Activated gamma-delta T cell (primary cell): ENCODE data around the gene EDN2.

ENCODE experiments used
- DNase-seq: peaks from one replicate; lab custom pipeline; 2025; lab: John Stamatoyannopoulos, UW

The EDN2 gene

DNA sequence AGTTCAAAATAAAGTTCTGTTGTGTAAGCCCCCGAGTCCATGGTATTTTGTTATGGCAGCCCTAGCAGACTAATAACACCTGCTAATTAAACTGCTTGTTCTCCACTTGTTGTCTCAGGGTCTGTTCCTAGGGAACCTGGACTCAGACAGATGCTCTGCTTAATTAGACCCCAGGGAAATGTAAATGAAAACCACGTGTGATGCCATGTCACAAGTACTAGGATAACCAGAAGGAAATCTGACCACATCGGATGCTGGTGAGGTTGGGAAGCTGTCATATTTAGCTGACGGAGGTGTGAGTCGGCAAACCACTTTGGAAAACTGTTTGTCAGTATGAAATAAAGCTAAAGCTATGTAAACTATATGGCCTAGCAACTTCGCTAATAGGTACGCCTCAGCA lies 19.6 kb downstream of the EDN2 start:
- DNase-seq: no peak

DNA sequence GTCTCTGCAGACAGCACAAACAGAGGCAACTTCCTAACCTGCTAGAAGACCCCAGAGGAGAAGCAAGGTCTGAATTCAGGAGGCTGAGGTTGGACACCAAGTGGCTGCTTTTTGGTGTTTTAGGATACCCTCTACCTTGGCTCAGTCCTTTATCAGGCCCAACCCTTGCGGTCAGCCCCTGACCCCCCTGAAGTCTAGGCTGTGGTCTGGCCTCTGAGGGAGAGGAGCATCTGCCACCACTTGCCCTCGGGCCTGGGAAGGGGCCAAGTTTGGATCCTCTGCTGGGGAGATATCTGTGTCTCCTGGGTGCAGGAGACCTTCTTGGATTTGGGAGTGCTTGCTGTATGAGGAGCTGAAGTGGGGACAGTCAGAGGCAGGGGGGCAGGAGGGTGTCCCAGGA lies 21.0 kb downstream of the EDN2 start:
- no peak for DNase-seq

GRCh38 chr1:41462680-41463004 lies 21.8 kb downstream of the EDN2 start:
- no peak for DNase-seq

GRCh38 chr1:41461790-41462679 lies 22.4 kb downstream of the EDN2 start:
- no peak for DNase-seq

DNA sequence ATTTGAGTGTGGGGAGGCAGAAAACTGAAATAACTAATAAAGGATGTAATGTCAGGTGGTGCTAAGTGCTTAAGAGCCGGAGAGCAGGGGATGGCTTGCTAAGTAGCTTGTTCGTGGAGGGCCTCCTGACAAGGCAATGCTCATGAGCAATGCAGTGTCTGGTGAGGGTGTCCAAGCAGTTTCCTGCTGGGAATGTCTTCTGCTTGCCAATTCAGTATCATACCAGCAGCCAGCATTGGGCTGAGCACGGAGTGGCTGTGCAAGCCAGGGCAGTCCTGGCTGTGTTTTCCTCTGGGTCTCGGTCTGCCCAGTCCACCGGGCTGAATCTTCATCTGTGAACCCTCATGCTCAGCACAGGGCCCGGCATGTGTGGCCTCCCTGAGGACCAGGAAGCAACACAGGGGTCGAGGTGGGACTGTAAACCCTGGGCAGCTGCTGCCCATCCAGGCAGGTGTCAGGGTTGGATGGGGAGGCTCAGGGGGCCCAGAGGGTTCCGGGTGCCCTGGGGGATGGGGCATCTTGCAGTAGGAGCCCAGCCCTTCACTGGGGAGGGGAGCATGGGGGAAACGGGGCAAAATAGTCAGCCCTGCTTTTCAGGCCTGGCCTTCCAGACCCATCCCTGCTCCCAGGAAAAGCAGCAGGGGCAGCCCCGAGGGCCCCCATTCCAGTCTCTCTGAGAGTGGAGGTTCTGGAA lies 27.5 kb downstream of the EDN2 start:
- no peak for DNase-seq

GRCh38 chr1:41455479-41456332 lies 28.8 kb downstream of the EDN2 start:
- no peak for DNase-seq

DNA sequence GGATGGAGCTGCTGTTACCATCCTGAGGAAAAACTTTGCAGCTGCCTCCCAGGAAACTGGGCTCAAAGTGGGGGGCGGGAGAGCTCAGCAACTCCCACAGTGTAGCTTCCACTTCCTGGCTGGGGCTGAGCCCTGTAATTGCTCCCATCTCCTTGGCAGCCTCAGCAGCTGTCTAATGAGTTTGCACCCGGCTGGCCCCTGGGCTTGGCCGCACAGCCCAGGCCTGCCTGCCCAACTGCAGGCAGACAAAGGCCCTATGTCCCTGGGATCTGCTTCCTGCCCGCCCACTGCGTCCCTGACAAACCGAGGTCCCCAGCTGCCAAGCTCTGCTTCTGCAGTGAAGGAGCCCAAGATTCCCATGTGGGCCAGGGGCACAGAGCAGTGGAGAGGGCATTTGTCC lies 30.1 kb downstream of the EDN2 start:
- DNase-seq: no peak

GRCh38 chr1:41452704-41453290 lies 31.7 kb downstream of the EDN2 start:
- DNase-seq: no peak

GRCh38 chr1:41450747-41451285 lies 33.7 kb downstream of the EDN2 start:
- DNase-seq: no peak

GRCh38 chr1:41449326-41449921 lies 35.1 kb downstream of the EDN2 start:
- no peak for DNase-seq

GRCh38 chr1:41448821-41449220 lies 35.7 kb downstream of the EDN2 start:
- no peak for DNase-seq

DNA sequence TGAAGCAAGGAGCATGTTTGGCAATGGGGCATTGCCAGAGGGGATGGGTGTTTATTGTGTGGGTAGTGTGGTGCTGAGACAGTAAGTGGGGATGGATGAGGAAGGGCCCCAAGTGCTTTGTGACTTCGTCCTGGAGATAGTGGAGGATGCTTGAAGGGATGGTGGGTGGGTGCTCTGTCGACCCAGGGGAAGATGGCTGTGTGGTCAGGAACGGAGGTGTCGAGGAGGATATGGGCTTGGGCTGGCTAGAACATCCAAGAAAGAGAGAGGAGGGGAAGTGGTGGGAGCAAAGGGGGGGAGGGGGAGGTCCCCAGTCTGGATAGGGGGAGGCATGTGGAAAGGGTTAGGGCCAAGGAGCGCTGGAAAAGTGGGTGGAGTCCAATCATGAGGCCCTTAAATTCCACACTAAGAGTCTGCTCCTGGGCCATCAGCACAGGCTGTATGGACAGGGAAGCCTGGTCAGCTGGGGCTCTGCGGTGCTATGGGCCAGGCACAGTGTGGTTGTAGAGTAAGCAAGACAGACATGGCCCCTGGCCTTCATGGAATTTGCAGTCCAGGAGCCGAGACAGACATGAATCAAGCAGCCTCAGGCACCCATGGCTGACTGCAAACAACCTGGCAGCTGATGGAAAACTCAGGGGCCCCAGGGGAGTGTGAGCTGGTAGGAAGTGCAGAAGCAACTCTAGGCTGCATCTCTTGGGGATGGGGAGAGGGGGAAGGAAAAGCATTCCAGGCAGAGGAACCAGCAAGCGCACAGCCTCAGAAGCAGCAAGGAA lies 36.3 kb downstream of the EDN2 start:
- DNase-seq: no peak

GRCh38 chr1:41446851-41447610 lies 37.5 kb downstream of the EDN2 start:
- DNase-seq: no peak

DNA sequence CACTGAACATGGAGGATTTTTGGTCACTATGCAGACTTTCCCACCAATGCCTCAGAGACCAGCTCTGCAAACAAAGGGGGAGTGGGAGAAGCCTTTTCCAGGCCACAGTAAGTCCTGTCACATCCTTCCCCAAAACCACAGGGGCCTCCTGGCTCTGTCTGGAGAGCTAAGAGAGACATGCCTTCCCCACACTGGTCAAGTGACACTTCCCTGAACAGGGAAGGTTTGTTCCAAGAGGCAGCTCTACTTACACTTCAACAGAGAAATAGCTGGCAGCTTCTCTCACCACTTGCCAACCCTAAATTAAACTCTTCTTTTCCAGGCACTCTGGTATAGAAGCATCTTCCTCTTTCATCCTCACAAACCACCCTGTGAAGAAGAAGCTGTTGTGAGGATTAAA lies 39.7 kb downstream of the EDN2 start:
- DNase-seq: no peak

- no peak for DNase-seq
Measured at GRCh38 chr1:41444246-41444645, 40.2 kb downstream of the EDN2 start.

DNA sequence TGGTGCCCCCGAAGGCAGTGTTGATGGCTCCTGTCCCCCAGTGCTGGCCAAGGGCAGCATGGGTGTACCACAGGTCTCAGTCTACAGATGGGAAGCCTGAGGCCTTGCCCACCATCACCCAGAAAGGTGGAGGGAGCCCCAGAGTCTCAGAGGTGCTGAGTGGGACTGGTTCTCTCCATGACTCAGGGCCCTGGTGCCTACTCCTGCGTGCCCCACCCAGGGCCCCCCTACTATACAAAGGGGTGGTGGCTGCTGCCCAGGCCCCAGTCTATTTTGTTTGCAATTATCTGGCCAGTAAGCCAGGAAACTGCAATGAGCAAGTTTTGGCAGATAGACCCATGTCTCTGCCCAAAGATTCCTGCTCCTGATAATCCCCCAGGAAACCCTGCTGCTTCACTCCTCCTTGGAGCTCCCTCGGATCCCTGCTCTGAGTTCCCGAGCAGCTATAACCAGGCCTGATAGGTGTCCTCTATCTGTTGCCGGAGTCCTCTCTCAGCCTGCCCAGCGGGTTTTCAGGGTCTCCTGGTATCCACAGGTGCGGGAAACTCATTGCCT lies 41.7 kb downstream of the EDN2 start:
- no peak for DNase-seq

GRCh38 chr1:41440321-41441085 lies 44.0 kb downstream of the EDN2 start:
- no peak for DNase-seq

DNA sequence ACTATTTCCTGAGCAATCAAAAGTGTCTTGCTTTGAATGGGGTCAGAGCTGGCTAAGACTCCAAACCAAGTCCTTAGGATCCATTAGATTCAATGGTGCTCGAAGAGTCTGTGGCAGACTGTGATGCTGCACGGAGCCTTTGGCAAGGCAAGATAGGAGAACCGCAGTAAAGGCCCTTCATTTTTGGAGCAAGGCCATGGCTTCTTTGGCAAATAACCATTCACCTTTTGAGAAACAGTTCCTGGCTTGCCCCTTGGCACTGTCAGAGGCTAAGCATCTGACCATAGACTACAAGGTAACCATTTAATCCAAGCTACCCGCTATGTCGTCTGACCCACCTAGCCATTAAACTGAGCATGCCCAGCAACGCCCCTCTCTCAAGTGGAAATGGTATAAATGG lies 45.2 kb downstream of the EDN2 start:
- no peak for DNase-seq

- DNase-seq: no peak
Measured at GRCh38 chr1:41438711-41439110, 45.8 kb downstream of the EDN2 start.
